Breast epithelium (tissue), 3 donors: ENCODE results near the gene SLC27A2.

Source experiments
- CTCF ChIP-seq, 3 donors: fragments of 450-650 bp; IDR thresholded peaks; one replicate each; pipeline ENCODE4 v1.5.1; 2016 to 2017; ENCODE audit warnings: antibody characterized with exemption in 3 of 3, mild to moderate bottlenecking in 3 of 3, moderate library complexity in 3 of 3
- POLR2A ChIP-seq: fragments of 450-650 bp; IDR thresholded peaks from one replicate; pipeline ENCODE4 v1.6.1; 2016; ENCODE audit warnings: antibody characterized with exemption, mild to moderate bottlenecking, moderate library complexity

DNA sequence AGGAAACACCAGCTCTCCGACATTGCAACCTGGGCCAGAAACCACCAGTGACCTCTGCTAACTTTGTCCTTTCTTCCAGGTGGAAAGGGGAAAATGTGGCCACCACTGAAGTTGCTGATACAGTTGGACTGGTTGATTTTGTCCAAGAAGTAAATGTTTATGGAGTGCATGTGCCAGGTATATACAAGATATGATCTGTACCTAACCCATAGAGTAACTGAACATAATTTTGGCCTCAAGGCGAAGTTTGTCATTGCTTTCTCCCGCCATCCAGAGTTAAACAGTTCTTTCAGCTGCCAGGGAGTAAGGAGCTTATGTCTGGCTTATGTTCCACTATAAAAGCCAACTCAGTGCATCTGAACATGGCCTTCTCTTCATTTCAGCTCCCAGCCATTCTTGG, 46.9 kb downstream of the SLC27A2 start:
- TF ChIP-seq CTCF (IDR thresholded peaks at IDR 0.05) (no peak), POLR2A (no peak)
